HCT116 (cell line): Measurements from ENCODE around the gene PTPRQ. TPM values are rescaled to one million over a fixed set of nuclear protein-coding genes. Genes with fewer than 3 reads are reported as not detected.

Experiments used
- ATAC-seq: fragments of 200-7000 bp; cut with Tn5 transposase; 2 replicates; pipeline ENCODE4 v1.9.1; 2020; ENCODE audit warnings: mild to moderate bottlenecking, moderate library complexity
- BruUV-seq: library from RNA; stranded (reverse); fragments of 400-500 nt; replicated peaks from 2 replicates; lab custom pipeline; 2021; lab: Mats Ljungman, UMichigan
- CTCF ChIA-PET: fragments of 300-600 bp; sonication (Branson Sonifier 250); formaldehyde crosslinking; loops from one replicate; lab custom pipeline; 2021; ENCODE audit warnings: antibody characterized with exemption; lab: Charles Lee
- POLR2A ChIA-PET: fragments of 300-600, 350-600 bp; sonication (Branson Sonifier 250); formaldehyde crosslinking; loops from one replicate; lab custom pipeline; 2021; ENCODE audit warnings: antibody characterized with exemption; lab: Charles Lee
- RAD21 ChIA-PET, 2 experiments: fragments of 300-600 bp; sonication (Branson Sonifier 250); formaldehyde crosslinking; loops; one replicate each; lab custom pipeline; 2023; ENCODE audit warnings: low total read pairs in 2 of 2; ENCODE audit not compliant: uncharacterized antibody in 2 of 2, unreplicated experiment in 2 of 2, low non-redundant PET in 1 of 2; lab: Charles Lee
- DNase-seq: peaks from one replicate; pipeline ENCODE4 v3.0.0-alpha.2; 2010; ENCODE audit warnings: low read depth, low spot score
- H2AFZ ChIP-seq: fragments of 200-600 bp; shearing (Covaris generic), sonication (generic); 2 replicates; pipeline ENCODE4 v1.6.1; 2017; ENCODE audit warnings: low read depth, mixed run types, mixed read lengths, antibody characterized with exemption, low read length; ENCODE audit not compliant: poor library complexity, severe bottlenecking
- H3K27ac ChIP-seq: 2 replicates; pipeline ENCODE4 v1.5.1; 2012; ENCODE audit warnings: low read depth, low read length
- H3K27me3 ChIP-seq: fragments of 200-600 bp; sonication (generic); 2 replicates; pipeline ENCODE4 v1.6.1; 2016; ENCODE audit warnings: mixed run types, low read length, mixed read lengths; ENCODE audit not compliant: insufficient read depth
- H3K36me3 ChIP-seq, 2 experiments: fragments of 200-500 bp in 1 of 2; fragments of 200-600 bp in 1 of 2; sonication (Bioruptor generic) in 1 of 2; sonication (generic) in 1 of 2; 2 replicates each; pipeline versions ENCODE4 v1.5.1 to v1.6.1; 2014 to 2016; ENCODE audit warnings: low read length in 2 of 2, inconsistent platforms in 1 of 2, mixed read lengths in 1 of 2, mixed run types in 1 of 2; ENCODE audit not compliant: insufficient read depth in 2 of 2, control insufficient read depth in 1 of 2
- H3K4me1 ChIP-seq, 2 experiments: fragments of 200-600 bp in 1 of 2; sonication (generic) in 1 of 2; 2 replicates each; pipeline versions ENCODE4 v1.5.1 to v1.6.1; 2012 to 2017; ENCODE audit warnings: low read length in 2 of 2, inconsistent platforms in 1 of 2, mild to moderate bottlenecking in 1 of 2, mixed read lengths in 1 of 2, mixed run types in 1 of 2, moderate library complexity in 1 of 2; ENCODE audit not compliant: insufficient read depth in 2 of 2, control insufficient read depth in 1 of 2
- H3K4me2 ChIP-seq: fragments of 200-600 bp; sonication (generic); 2 replicates; pipeline ENCODE4 v1.6.1; 2017; ENCODE audit warnings: mixed run types, low read length, mixed read lengths
- H3K4me3 ChIP-seq, 2 experiments: fragments of 200-600 bp in 1 of 2; sonication (generic) in 1 of 2; replicated peaks in 1 of 2; 2 replicates each; pipeline ENCODE4 v1.5.1; 2011 to 2016; ENCODE audit warnings: low read length in 2 of 2, control low read depth in 1 of 2, low read depth in 1 of 2, mild to moderate bottlenecking in 1 of 2, mixed read lengths in 1 of 2, mixed run types in 1 of 2
- H3K79me2 ChIP-seq: fragments of 200-600 bp; sonication (generic); 2 replicates; pipeline ENCODE4 v1.6.1; 2017; ENCODE audit warnings: mild to moderate bottlenecking, mixed run types, low read length, moderate library complexity, mixed read lengths; ENCODE audit not compliant: insufficient read depth
- H3K9ac ChIP-seq: fragments of 200-600 bp; sonication (generic); 2 replicates; pipeline ENCODE4 v1.6.1; 2016; ENCODE audit warnings: low read length, mixed read lengths
- H3K9me2 ChIP-seq: fragments of 200-600 bp; sonication (generic), shearing (Covaris generic); 2 replicates; pipeline ENCODE4 v1.6.1; 2017; ENCODE audit warnings: mixed run types, mild to moderate bottlenecking, moderate library complexity; ENCODE audit not compliant: insufficient read depth
- H3K9me3 ChIP-seq, 2 experiments: fragments of 200-500 bp in 1 of 2; fragments of 200-600 bp in 1 of 2; sonication (Bioruptor generic) in 1 of 2; sonication (generic) in 1 of 2; 2 replicates each; pipeline ENCODE4 v1.6.1; 2014 to 2017; ENCODE audit warnings: low read length in 2 of 2, mixed read lengths in 2 of 2, inconsistent platforms in 1 of 2, low read depth in 1 of 2, mild to moderate bottlenecking in 1 of 2, mixed run types in 1 of 2, moderate library complexity in 1 of 2; ENCODE audit not compliant: control insufficient read depth in 1 of 2, insufficient read depth in 1 of 2
- H4K20me1 ChIP-seq: fragments of 200-600 bp; sonication (generic), shearing (Covaris generic); 2 replicates; pipeline ENCODE4 v1.6.1; 2017; ENCODE audit warnings: mixed run types, mild to moderate bottlenecking, moderate library complexity; ENCODE audit not compliant: insufficient read depth
- CBX3 ChIP-seq: IDR thresholded peaks from 2 replicates; pipeline ENCODE4 v1.6.1; 2012; ENCODE audit warnings: low read depth
- EGR1 ChIP-seq: IDR thresholded peaks from 2 replicates; pipeline ENCODE4 v1.6.1; 2012; ENCODE audit warnings: low read depth
- EZH2phosphoT487 ChIP-seq: fragments of 200-600 bp; IDR thresholded peaks from 2 replicates; pipeline ENCODE4 v1.6.1; 2018; ENCODE audit warnings: antibody characterized with exemption, borderline replicate concordance
- JUND ChIP-seq: IDR thresholded peaks from 2 replicates; pipeline ENCODE4 v1.6.1; 2012
- MAX ChIP-seq: IDR thresholded peaks from 2 replicates; pipeline ENCODE4 v1.6.1; 2012
- POLR2A ChIP-seq: IDR thresholded peaks from 2 replicates; pipeline ENCODE4 v1.7.0; 2011; ENCODE audit warnings: borderline replicate concordance; ENCODE audit not compliant: insufficient read depth, insufficient read length; ENCODE audit errors: extremely low read depth
- POLR2AphosphoS5 ChIP-seq: IDR thresholded peaks from 2 replicates; pipeline ENCODE4 v1.6.1; 2011; ENCODE audit warnings: mild to moderate bottlenecking, low read depth, low read length, moderate library complexity
- SIN3A ChIP-seq: IDR thresholded peaks from 2 replicates; pipeline ENCODE4 v1.6.1; 2012; ENCODE audit warnings: low read depth
- SRF ChIP-seq: IDR thresholded peaks from 2 replicates; pipeline ENCODE4 v1.6.1; 2012; ENCODE audit warnings: low read depth
- TCF7L2 ChIP-seq: IDR thresholded peaks from 2 replicates; pipeline ENCODE4 v1.7.0; 2011; ENCODE audit warnings: borderline replicate concordance, inconsistent platforms; ENCODE audit not compliant: insufficient read depth, insufficient read length; ENCODE audit errors: extremely low read depth
- ZFX ChIP-seq: fragments of 450-650 bp; IDR thresholded peaks from 2 replicates; pipeline ENCODE4 v1.6.1; 2017
- ZNF274 ChIP-seq: fragments of 200-500 bp; sonication (Bioruptor generic); IDR thresholded peaks from 2 replicates; pipeline ENCODE4 v1.6.1; 2014; ENCODE audit warnings: mild to moderate bottlenecking, low read depth, low read length, inconsistent platforms
- intact Hi-C: fragments of 100-400 bp; cut with micrococcal nuclease; formaldehyde crosslinking; loops from 2 replicates; pipeline ENCODE4 v1.10.0; 2022
- total RNA-seq: library from RNA; stranded (reverse); gene quantifications from one replicate; pipeline ENCODE4 v1.2.1, GENCODE V29; 2021; ENCODE audit not compliant: unreplicated experiment
- TF ChIP-seq, protein P1 (sequence below): IDR thresholded peaks from 2 replicates; pipeline ENCODE4 v1.6.1; 2012

Gene PTPRQ
- total RNA-seq, 1 experiment from 2014 or later: not detected

GRCh38 chr12:80701388-80701787, 257.4 kb downstream of the PTPRQ start:
- no peak for TF ChIP-seq ZNF274
- no peak for TF ChIP-seq JUND
- TF ChIP-seq EZH2phosphoT487: no peak
- TF ChIP-seq MAX: no peak
- TF ChIP-seq ZFX: no peak
- TF ChIP-seq SIN3A: no peak
- no peak for TF ChIP-seq EGR1
- no peak for TF ChIP-seq CBX3
- no peak for TF ChIP-seq POLR2A
- TF ChIP-seq TCF7L2: no peak
- no peak for TF ChIP-seq POLR2AphosphoS5
- no peak for TF ChIP-seq SRF
- TF ChIP-seq, protein P1, sequence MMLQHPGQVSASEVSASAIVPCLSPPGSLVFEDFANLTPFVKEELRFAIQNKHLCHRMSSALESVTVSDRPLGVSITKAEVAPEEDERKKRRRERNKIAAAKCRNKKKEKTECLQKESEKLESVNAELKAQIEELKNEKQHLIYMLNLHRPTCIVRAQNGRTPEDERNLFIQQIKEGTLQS: no peak
- TF ChIP-seq, all 23 proteins: peak for 0
- no peak overlapping the region for H2AFZ ChIP-seq
- no peak for ATAC-seq
- H3K27ac ChIP-seq: no peak overlapping the region
- no peaks in the 10 kb centered on the region for H3K9me3 ChIP-seq
- H4K20me1 ChIP-seq: no peaks in the 10 kb centered on the region
- CTCF ChIA-PET: interaction anchor here (2.0 kb wide), 1 partner anchor 9 kb away, joined by 6 read pairs; no protein-coding TSS in a partner anchor
- H3K79me2 ChIP-seq: no peaks in the 10 kb centered on the region
- intact Hi-C loops: no loop called here
- H3K9me2 ChIP-seq: no peaks in the 10 kb centered on the region
- RAD21 ChIA-PET: no interaction called here
- H3K9ac ChIP-seq: no peak overlapping the region
- H3K4me3 ChIP-seq: no peak overlapping the region
- POLR2A ChIA-PET: no interaction called here
- BruUV-seq: no TSS peak
- peaks cover 18% of the 10 kb centered on the region; the same call in 1 of the 2 replicates for H3K27me3 ChIP-seq
- DNase-seq: no peak
- no peaks in the 10 kb centered on the region for H3K36me3 ChIP-seq
- peaks cover 0 to 11% of the 10 kb centered on the region in 2 experiments; a peak in 2 of 4 replicates for H3K4me1 ChIP-seq
- H3K4me2 ChIP-seq: no peak overlapping the region
